Hindlimb muscle (tissue), 1 donor: Measurements from ENCODE around the gene EEPD1. TPM values are rescaled to one million over a fixed set of nuclear protein-coding genes. Genes with fewer than 3 reads are reported as not detected.

Experiments
- DNase-seq: peaks from one replicate; pipeline ENCODE4 v3.0.0-alpha.2; 2013
- polyA plus RNA-seq: library from polyadenylated mRNA; unstranded; fragments of 120-200 nt; gene quantifications from one replicate; pipeline ENCODE4 v1.2.1, GENCODE V29; 2013; ENCODE audit not compliant: insufficient read length

The EEPD1 gene
- polyA plus RNA-seq, 1 donor = 14.7 TPM

- DNase-seq = no peak
Observed at GRCh38 chr7:36157527-36158320, 4.7 kb downstream of the EEPD1 start.

- DNase-seq = no peak
Observed at GRCh38 chr7:36158321-36158605, 5.2 kb downstream of the EEPD1 start.

- no peak for DNase-seq
Observed at GRCh38 chr7:36159618-36160017, 6.6 kb downstream of the EEPD1 start.

- no peak for DNase-seq
Observed at GRCh38 chr7:36160313-36160712, 7.3 kb downstream of the EEPD1 start.

- DNase-seq = no peak
Observed at GRCh38 chr7:36161996-36162395, 8.9 kb downstream of the EEPD1 start.

- no peak for DNase-seq
Observed at GRCh38 chr7:36165059-36165458, 12.0 kb downstream of the EEPD1 start.

- no peak for DNase-seq
Observed at GRCh38 chr7:36165802-36166201, 12.7 kb downstream of the EEPD1 start.

GRCh38 chr7:36167403-36168050, 14.5 kb downstream of the EEPD1 start:
- no peak for DNase-seq

- DNase-seq = no peak
Observed at GRCh38 chr7:36171503-36171902, 18.4 kb downstream of the EEPD1 start.

- DNase-seq = no peak
Observed at GRCh38 chr7:36175886-36176285, 22.8 kb downstream of the EEPD1 start.

GRCh38 chr7:36176697-36177096, 23.6 kb downstream of the EEPD1 start:
- no peak for DNase-seq

- no peak for DNase-seq
Observed at GRCh38 chr7:36180121-36180520, 27.1 kb downstream of the EEPD1 start.

- no peak for DNase-seq
Observed at GRCh38 chr7:36181668-36182067, 28.6 kb downstream of the EEPD1 start.

GRCh38 chr7:36182854-36183604, 30.0 kb downstream of the EEPD1 start:
- DNase-seq = no peak

- no peak for DNase-seq
Observed at GRCh38 chr7:36185092-36185491, 32.0 kb downstream of the EEPD1 start.

- no peak for DNase-seq
Observed at GRCh38 chr7:36185756-36186155, 32.7 kb downstream of the EEPD1 start.

- DNase-seq = no peak
Observed at GRCh38 chr7:36186359-36187121, 33.5 kb downstream of the EEPD1 start.

GRCh38 chr7:36188266-36188665, 35.2 kb downstream of the EEPD1 start:
- DNase-seq = no peak

GRCh38 chr7:36188906-36189305, 35.9 kb downstream of the EEPD1 start:
- DNase-seq = no peak

GRCh38 chr7:36190447-36191291, 37.6 kb downstream of the EEPD1 start:
- DNase-seq = no peak

GRCh38 chr7:36191292-36191920, 38.4 kb downstream of the EEPD1 start:
- DNase-seq = no peak
